ENCODE results near the gene PGBD5.

DNA sequence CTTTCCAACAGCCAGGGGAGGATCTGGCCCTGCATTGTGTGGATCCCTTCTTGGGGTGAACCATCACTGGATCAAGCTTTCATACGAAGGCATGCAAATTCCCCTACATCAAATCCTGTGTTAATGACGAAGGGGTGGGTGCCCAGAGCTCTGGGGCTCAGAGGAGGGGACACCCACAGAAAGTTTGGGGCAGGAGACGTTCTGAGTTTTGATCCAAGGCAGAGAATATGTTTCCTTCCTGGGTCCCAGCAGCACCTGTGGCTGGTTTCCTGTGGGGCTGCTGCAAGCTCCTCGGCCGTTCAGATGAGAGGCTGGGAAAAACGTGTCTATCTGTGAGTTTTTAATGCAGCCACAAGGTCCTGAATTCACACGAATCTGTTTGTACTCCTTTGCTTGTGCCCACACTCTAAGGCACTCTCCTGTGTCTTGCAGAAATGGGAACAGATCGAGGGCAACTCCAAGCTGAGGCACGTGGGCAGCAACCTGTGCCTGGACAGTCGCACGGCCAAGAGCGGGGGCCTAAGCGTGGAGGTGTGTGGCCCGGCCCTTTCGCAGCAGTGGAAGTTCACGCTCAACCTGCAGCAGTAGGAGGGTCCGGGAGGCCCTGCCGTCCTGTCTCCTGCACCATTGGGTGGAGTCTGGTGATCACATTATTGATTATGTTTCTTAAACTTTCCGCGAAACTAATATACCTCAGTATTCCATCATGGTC, 147.1 kb downstream of the PGBD5 start:
- no peak for TF ChIP-seq POLR2A (IDR thresholded peaks at IDR 0.05)
- TF ChIP-seq, protein P1, sequence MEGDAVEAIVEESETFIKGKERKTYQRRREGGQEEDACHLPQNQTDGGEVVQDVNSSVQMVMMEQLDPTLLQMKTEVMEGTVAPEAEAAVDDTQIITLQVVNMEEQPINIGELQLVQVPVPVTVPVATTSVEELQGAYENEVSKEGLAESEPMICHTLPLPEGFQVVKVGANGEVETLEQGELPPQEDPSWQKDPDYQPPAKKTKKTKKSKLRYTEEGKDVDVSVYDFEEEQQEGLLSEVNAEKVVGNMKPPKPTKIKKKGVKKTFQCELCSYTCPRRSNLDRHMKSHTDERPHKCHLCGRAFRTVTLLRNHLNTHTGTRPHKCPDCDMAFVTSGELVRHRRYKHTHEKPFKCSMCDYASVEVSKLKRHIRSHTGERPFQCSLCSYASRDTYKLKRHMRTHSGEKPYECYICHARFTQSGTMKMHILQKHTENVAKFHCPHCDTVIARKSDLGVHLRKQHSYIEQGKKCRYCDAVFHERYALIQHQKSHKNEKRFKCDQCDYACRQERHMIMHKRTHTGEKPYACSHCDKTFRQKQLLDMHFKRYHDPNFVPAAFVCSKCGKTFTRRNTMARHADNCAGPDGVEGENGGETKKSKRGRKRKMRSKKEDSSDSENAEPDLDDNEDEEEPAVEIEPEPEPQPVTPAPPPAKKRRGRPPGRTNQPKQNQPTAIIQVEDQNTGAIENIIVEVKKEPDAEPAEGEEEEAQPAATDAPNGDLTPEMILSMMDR (IDR thresholded peaks at IDR 0.05) = no peak
